H9 (cell line): ENCODE results near the gene PLEKHM3. TPM values are rescaled to one million over a fixed set of nuclear protein-coding genes. Genes with fewer than 3 reads are reported as not detected.

ENCODE experiments used
- DNase-seq: peaks from one replicate; pipeline ENCODE4 v3.0.0-alpha.2; 2017
- H2AFZ ChIP-seq: one replicate; pipeline ENCODE4 v1.6.1; 2013; ENCODE audit warnings: mild to moderate bottlenecking, low read length, control low read depth, moderate library complexity
- H2AK5ac ChIP-seq: 2 replicates; pipeline ENCODE4 v1.6.1; 2013; ENCODE audit warnings: low read length, control low read depth, mixed read lengths; ENCODE audit not compliant: insufficient read length
- H2BK120ac ChIP-seq: one replicate; pipeline ENCODE4 v1.6.1; 2013; ENCODE audit warnings: low read depth, mild to moderate bottlenecking, low read length, control low read depth, inconsistent platforms; ENCODE audit not compliant: poor library complexity, severe bottlenecking
- H2BK12ac ChIP-seq: 2 replicates; pipeline ENCODE4 v1.6.1; 2013; ENCODE audit warnings: low read length, control low read depth, mixed read lengths, low read depth; ENCODE audit not compliant: insufficient read length
- H2BK15ac ChIP-seq: 2 replicates; pipeline ENCODE4 v1.6.1; 2013; ENCODE audit warnings: low read depth, low read length, control low read depth
- H2BK20ac ChIP-seq: one replicate; pipeline ENCODE4 v1.6.1; 2013; ENCODE audit warnings: low read depth, mild to moderate bottlenecking, low read length, control low read depth, inconsistent platforms; ENCODE audit not compliant: poor library complexity, severe bottlenecking
- H2BK5ac ChIP-seq: 2 replicates; pipeline ENCODE4 v1.6.1; 2013; ENCODE audit warnings: low read length, control low read depth, mixed read lengths; ENCODE audit not compliant: insufficient read length
- H3K14ac ChIP-seq: 2 replicates; pipeline ENCODE4 v1.6.1; 2013; ENCODE audit warnings: low read length, control low read depth; ENCODE audit not compliant: insufficient read depth
- H3K18ac ChIP-seq: 2 replicates; pipeline ENCODE4 v1.6.1; 2013; ENCODE audit warnings: low read depth, mild to moderate bottlenecking, mixed read lengths, low read length, control low read depth; ENCODE audit not compliant: insufficient read length
- H3K23ac ChIP-seq: 2 replicates; pipeline ENCODE4 v1.6.1; 2013; ENCODE audit warnings: low read length, control low read depth, mixed read lengths, low read depth; ENCODE audit not compliant: insufficient read length
- H3K23me2 ChIP-seq: 2 replicates; pipeline ENCODE4 v1.6.1; 2013; ENCODE audit warnings: low read depth, mild to moderate bottlenecking, mixed read lengths, low read length, control low read depth; ENCODE audit not compliant: insufficient read length, poor library complexity, severe bottlenecking
- H3K27ac ChIP-seq: 2 replicates; pipeline ENCODE4 v1.5.1; 2013; ENCODE audit warnings: low read length, control low read depth, mixed read lengths, low read depth; ENCODE audit not compliant: insufficient read length
- H3K27me3 ChIP-seq: 2 replicates; pipeline ENCODE4 v1.6.1; 2013; ENCODE audit warnings: low read length, control low read depth, inconsistent platforms; ENCODE audit not compliant: insufficient read depth
- H3K4ac ChIP-seq: 2 replicates; pipeline ENCODE4 v1.6.1; 2013; ENCODE audit warnings: low read depth, mild to moderate bottlenecking, control low read depth, inconsistent platforms, low read length, moderate library complexity
- H3K4me1 ChIP-seq: 2 replicates; pipeline ENCODE4 v1.6.1; 2013; ENCODE audit warnings: low read length, control low read depth, inconsistent platforms; ENCODE audit not compliant: insufficient read depth
- H3K4me2 ChIP-seq: 2 replicates; pipeline ENCODE4 v1.6.1; 2013; ENCODE audit warnings: low read length, control low read depth, mixed read lengths; ENCODE audit not compliant: insufficient read length, insufficient read depth
- H3K56ac ChIP-seq: 2 replicates; pipeline ENCODE4 v1.6.1; 2013; ENCODE audit warnings: low read depth, mild to moderate bottlenecking, mixed read lengths, low read length, control low read depth; ENCODE audit not compliant: insufficient read length
- H3K79me1 ChIP-seq: 2 replicates; pipeline ENCODE4 v1.6.1; 2013; ENCODE audit warnings: low read depth, mild to moderate bottlenecking, moderate library complexity, low read length, control low read depth, inconsistent platforms; ENCODE audit not compliant: insufficient read depth, poor library complexity, severe bottlenecking
- H3K79me2 ChIP-seq: 2 replicates; pipeline ENCODE4 v1.6.1; 2013; ENCODE audit warnings: low read length, control low read depth, inconsistent platforms; ENCODE audit not compliant: insufficient read depth
- H3K9ac ChIP-seq: 2 replicates; pipeline ENCODE4 v1.6.1; 2013; ENCODE audit warnings: low read length, control low read depth, mixed read lengths; ENCODE audit not compliant: insufficient read length; ENCODE audit errors: extremely low read depth
- H3K9me3 ChIP-seq: one replicate; pipeline ENCODE4 v1.6.1; 2013; ENCODE audit warnings: low read depth, low read length, inconsistent platforms; ENCODE audit not compliant: control insufficient read depth
- H3T11ph ChIP-seq: one replicate; pipeline ENCODE4 v1.6.1; 2013; ENCODE audit warnings: mild to moderate bottlenecking, low read length, control low read depth, inconsistent platforms
- H4K20me1 ChIP-seq: one replicate; pipeline ENCODE4 v1.6.1; 2013; ENCODE audit not compliant: control insufficient read depth, insufficient read length, insufficient read depth
- H4K5ac ChIP-seq: 2 replicates; pipeline ENCODE4 v1.6.1; 2013; ENCODE audit warnings: low read depth, mild to moderate bottlenecking, mixed read lengths, low read length, control low read depth; ENCODE audit not compliant: insufficient read length
- H4K8ac ChIP-seq: replicated peaks from 2 replicates; pipeline ENCODE4 v1.6.1; 2013; ENCODE audit warnings: low read length, control low read depth, mixed read lengths, low read depth; ENCODE audit not compliant: insufficient read length
- H4K91ac ChIP-seq: 2 replicates; pipeline ENCODE4 v1.6.1; 2013; ENCODE audit warnings: low read depth, mild to moderate bottlenecking, moderate library complexity, mixed read lengths, low read length, control low read depth; ENCODE audit not compliant: insufficient read length
- H3K27ac Mint-ChIP-seq, 3 experiments: 2 replicates in 2 of 3; 3 replicates in 1 of 3; pipeline ENCODE4 v1.8.0; 2020 to 2021; ENCODE audit warnings: mixed read lengths in 3 of 3, mild to moderate bottlenecking in 1 of 3, moderate library complexity in 1 of 3
- H3K27me3 Mint-ChIP-seq: 2 replicates; pipeline ENCODE4 v1.8.0; 2021; ENCODE audit warnings: low read depth, mild to moderate bottlenecking, moderate library complexity, mixed read lengths
- H3K36me3 Mint-ChIP-seq, 3 experiments: 2 replicates in 2 of 3; 3 replicates in 1 of 3; pipeline ENCODE4 v1.8.0; 2020 to 2021; ENCODE audit warnings: low read depth in 3 of 3, mixed read lengths in 3 of 3; ENCODE audit not compliant: insufficient read depth in 1 of 3
- H3K4me1 Mint-ChIP-seq, 2 experiments: 2 replicates each; pipeline ENCODE4 v1.8.0; 2020; ENCODE audit warnings: mixed read lengths in 2 of 2
- H3K4me3 Mint-ChIP-seq, 2 experiments: 2 replicates in 1 of 2; 3 replicates in 1 of 2; pipeline ENCODE4 v1.8.0; 2020 to 2021; ENCODE audit warnings: mild to moderate bottlenecking in 2 of 2, mixed read lengths in 2 of 2, moderate library complexity in 1 of 2
- H3K9me3 Mint-ChIP-seq, 2 experiments: 2 replicates in 1 of 2; 3 replicates in 1 of 2; pipeline ENCODE4 v1.8.0; 2020; ENCODE audit warnings: mild to moderate bottlenecking in 2 of 2, mixed read lengths in 2 of 2, moderate library complexity in 1 of 2
- WGBS: extraction: QIAGEN DNeasy Blood & Tissue Kit; methylation state at CpG from one replicate; pipeline ENCODE4 v1.1.7; 2013; ENCODE audit warnings: missing lambda C conversion rate, low lambda C conversion rate, mixed read lengths; ENCODE audit not compliant: insufficient read length; ENCODE audit errors: extremely low coverage; 5-methylcytosine and 5-hydroxymethylcytosine counted together
- total RNA-seq: library from RNA; stranded (reverse); gene quantifications from 2 replicates; pipeline ENCODE4 v1.2.1, GENCODE V29; 2021
- TF ChIP-seq, protein P1 (sequence below): fragments of 200-600 bp; sonication (generic); conservative IDR thresholded peaks from 3 replicates; pipeline ENCODE4 v1.8.0; 2021; ENCODE audit warnings: antibody characterized with exemption, mild to moderate bottlenecking

The PLEKHM3 gene
- total RNA-seq, 1 experiment from 2014 or later: 7.5 TPM

GRCh38 chr2:207983641-207984042, 41.7 kb downstream of the PLEKHM3 start:
- Histone ChIP-seq H2AK5ac (no peak overlapping the region), H2BK15ac (no peak overlapping the region), H2AFZ (no peak overlapping the region), H2BK20ac (no peak overlapping the region), H4K5ac (no peak overlapping the region), H3K23ac (no peak overlapping the region), H4K91ac (no peak overlapping the region), H2BK12ac (no peak overlapping the region), H3K4me1 (no peaks in the 10 kb centered on the region), H3K79me1 (no peaks in the 10 kb centered on the region), H3K56ac (no peak overlapping the region), H3K18ac (no peak overlapping the region), H2BK5ac (no peak overlapping the region), H3K79me2 (no peaks in the 10 kb centered on the region), H3K27me3 (no peaks in the 10 kb centered on the region), H4K20me1 (no peaks in the 10 kb centered on the region), H3K9ac (no peak overlapping the region), H3K27ac (no peak overlapping the region), H3K4me2 (no peak overlapping the region), H3T11ph (no peak overlapping the region), H3K14ac (no peak overlapping the region), H4K8ac (no peak overlapping the region), H3K4ac (no peak overlapping the region), H2BK120ac (no peak overlapping the region), H3K9me3 (no peaks in the 10 kb centered on the region), H3K23me2 (no peaks in the 10 kb centered on the region)
- Mint-ChIP-seq H3K4me3 (no peak overlapping the region), H3K4me1 (peaks cover 0 to 3% of the 10 kb centered on the region in 2 experiments; a peak in 1 of 4 replicates), H3K27me3 (no peaks in the 10 kb centered on the region), H3K36me3 (no peaks in the 10 kb centered on the region; a peak in 1 of 7 replicates), H3K9me3 (no peaks in the 10 kb centered on the region), H3K27ac (peak overlapping the region in 2 of 3 experiments; percentile 12 to 22; a peak in 3 of 7 replicates)
- DNase-seq: no peak
- TF ChIP-seq, protein P1, sequence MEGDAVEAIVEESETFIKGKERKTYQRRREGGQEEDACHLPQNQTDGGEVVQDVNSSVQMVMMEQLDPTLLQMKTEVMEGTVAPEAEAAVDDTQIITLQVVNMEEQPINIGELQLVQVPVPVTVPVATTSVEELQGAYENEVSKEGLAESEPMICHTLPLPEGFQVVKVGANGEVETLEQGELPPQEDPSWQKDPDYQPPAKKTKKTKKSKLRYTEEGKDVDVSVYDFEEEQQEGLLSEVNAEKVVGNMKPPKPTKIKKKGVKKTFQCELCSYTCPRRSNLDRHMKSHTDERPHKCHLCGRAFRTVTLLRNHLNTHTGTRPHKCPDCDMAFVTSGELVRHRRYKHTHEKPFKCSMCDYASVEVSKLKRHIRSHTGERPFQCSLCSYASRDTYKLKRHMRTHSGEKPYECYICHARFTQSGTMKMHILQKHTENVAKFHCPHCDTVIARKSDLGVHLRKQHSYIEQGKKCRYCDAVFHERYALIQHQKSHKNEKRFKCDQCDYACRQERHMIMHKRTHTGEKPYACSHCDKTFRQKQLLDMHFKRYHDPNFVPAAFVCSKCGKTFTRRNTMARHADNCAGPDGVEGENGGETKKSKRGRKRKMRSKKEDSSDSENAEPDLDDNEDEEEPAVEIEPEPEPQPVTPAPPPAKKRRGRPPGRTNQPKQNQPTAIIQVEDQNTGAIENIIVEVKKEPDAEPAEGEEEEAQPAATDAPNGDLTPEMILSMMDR: no peak
- no CpG with 5 or more reads among the region's 2 CpGs for WGBS
